GM12892 (cell line): Measurements from ENCODE around the gene ANO6.

ENCODE experiments used
- POLR2A ChIP-seq: IDR thresholded peaks from 2 replicates; pipeline ENCODE4 v1.6.1; 2011; ENCODE audit warnings: low read depth, low read length, control low read depth
- POLR2AphosphoS5 ChIP-seq: IDR thresholded peaks from 2 replicates; pipeline ENCODE4 v1.6.1; 2011; ENCODE audit warnings: low read depth, low read length, control low read depth
- TAF1 ChIP-seq: IDR thresholded peaks from 2 replicates; pipeline ENCODE4 v1.6.1; 2011; ENCODE audit warnings: low read depth, mild to moderate bottlenecking, control low read depth, low read length, borderline replicate concordance

DNA sequence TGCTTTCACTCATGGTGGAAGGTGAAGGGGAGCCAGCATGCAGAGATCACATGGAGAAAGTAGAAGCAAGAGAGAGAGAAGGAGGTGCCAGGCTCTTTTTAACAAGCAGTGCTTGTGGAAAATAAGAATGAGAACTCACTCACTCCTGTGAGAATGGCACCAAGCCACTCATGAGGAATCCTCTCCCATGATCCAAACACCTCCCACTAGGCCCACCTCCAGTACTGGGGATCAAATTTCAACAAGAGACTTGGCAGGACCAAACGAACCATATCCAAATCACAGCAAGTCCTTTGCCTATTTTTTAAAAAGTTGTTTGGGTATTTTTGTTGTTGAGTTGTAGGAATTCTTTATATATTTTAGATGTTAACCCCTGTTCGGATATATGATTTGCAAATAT lies 267.7 kb downstream of the ANO6 start:
- TF ChIP-seq POLR2A (no peak), POLR2AphosphoS5 (no peak), TAF1 (no peak)
